Activated CD4-positive, alpha-beta memory T cell treated with anti-CD3 and anti-CD28 coated beads for 36 hours (primary cell): ENCODE measurements around the gene SH2D3C. TPM values are rescaled to one million over a fixed set of nuclear protein-coding genes. Genes with fewer than 3 reads are reported as not detected.

ENCODE experiments used
- CTCF ChIA-PET: fragments of 350-600 bp; sonication (Branson Sonifier 250); formaldehyde crosslinking; loops from one replicate; lab custom pipeline; 2021; ENCODE audit warnings: antibody characterized with exemption, inconsistent platforms; lab: Charles Lee
- POLR2A ChIA-PET: fragments of 350-600 bp; sonication (Branson Sonifier 250); formaldehyde crosslinking; loops from one replicate; lab custom pipeline; 2021; ENCODE audit warnings: antibody characterized with exemption; lab: Charles Lee
- DNase-seq: peaks from one replicate; pipeline ENCODE4 v3.0.0-alpha.2; 2020
- H3K27ac Mint-ChIP-seq: one replicate; pipeline ENCODE4 v1.8.0; 2021; ENCODE audit warnings: mixed read lengths
- H3K27me3 Mint-ChIP-seq: one replicate; pipeline ENCODE4 v1.8.0; 2021; ENCODE audit warnings: mixed read lengths
- H3K36me3 Mint-ChIP-seq: one replicate; pipeline ENCODE4 v1.8.0; 2021; ENCODE audit warnings: mixed read lengths
- H3K4me1 Mint-ChIP-seq: one replicate; pipeline ENCODE4 v1.8.0; 2021; ENCODE audit warnings: low read depth, mixed read lengths
- H3K4me3 Mint-ChIP-seq: one replicate; pipeline ENCODE4 v1.8.0; 2021; ENCODE audit warnings: mild to moderate bottlenecking, mixed read lengths
- H3K9me3 Mint-ChIP-seq: one replicate; pipeline ENCODE4 v1.8.0; 2021; ENCODE audit warnings: mixed read lengths
- intact Hi-C: fragments of 100-400 bp; cut with micrococcal nuclease; formaldehyde crosslinking; loops from one replicate; pipeline ENCODE4 v1.15.1; 2023
- total RNA-seq, 2 experiments: library from RNA; stranded (reverse); gene quantifications; one replicate each; pipeline ENCODE4 v1.2.3, GENCODE V29; 2021

Gene SH2D3C
- total RNA-seq, 2 experiments from 2014 or later, result 34.5 to 35.3 TPM

GRCh38 chr9:127803507-127804352, 25.3 kb upstream of the SH2D3C start:
- H3K36me3 Mint-ChIP-seq, result peaks cover 15% of the 10 kb centered on the region
- H3K27ac Mint-ChIP-seq, result peak overlapping the region; percentile 88
- CTCF ChIA-PET, result interaction anchor here (0.5 to 5.0 kb wide), 3 partner anchors 18 to 66 kb away, joined by 3 to 27 read pairs (median 3); partner anchors contain the start of gene CDK9
- intact Hi-C loops, result loop anchor here (2.0 kb wide), 1 partner anchor 33 kb away; no protein-coding TSS in a partner anchor
- H3K4me3 Mint-ChIP-seq, result peak overlapping the region; percentile 88
- no peaks in the 10 kb centered on the region for H3K27me3 Mint-ChIP-seq
- peaks cover 23% of the 10 kb centered on the region for H3K4me1 Mint-ChIP-seq
- DNase-seq, result peak; percentile 46
- POLR2A ChIA-PET, result interaction anchor here (0.9 to 2.7 kb wide), 3 partner anchors 11 to 69 kb away, joined by 3 to 11 read pairs (median 7); no protein-coding TSS in a partner anchor
- H3K9me3 Mint-ChIP-seq, result no peaks in the 10 kb centered on the region

GRCh38 chr9:127802576-127803443, 24.3 kb upstream of the SH2D3C start, which contains the start of gene FPGS:
TSS of gene FPGS (plus strand) at chr9:127802882. CDS start at chr9:127802925, 43 bp downstream.
- intact Hi-C loops, result loop anchor here (1.0 to 2.0 kb wide), 2 partner anchors 17 to 32 kb away; partner anchors contain the start of gene CDK9
- Mint-ChIP-seq H3K4me1 (peaks cover 24% of the 10 kb centered on the region), H3K36me3 (peaks cover 15% of the 10 kb centered on the region), H3K27me3 (no peaks in the 10 kb centered on the region), H3K4me3 (peak within 1 kb of the TSS; percentile 88), H3K27ac (peak within 1 kb of the TSS; percentile 88), H3K9me3 (no peaks in the 10 kb centered on the region)
- DNase-seq, result peak; percentile 91
- ChIA-PET CTCF (interaction anchor here (0.5 to 5.0 kb wide), 4 partner anchors 17 to 68 kb away, joined by 3 to 27 read pairs (median 8); partner anchors contain the start of genes CDK9 and TOR2A), POLR2A (interaction anchor here (0.9 to 2.7 kb wide), 4 partner anchors 10 to 68 kb away, joined by 3 to 11 read pairs (median 7); partner anchors contain the start of gene CDK9)

GRCh38 chr9:127801955-127802575, 23.6 kb upstream of the SH2D3C start:
- peaks cover 11% of the 10 kb centered on the region for H3K36me3 Mint-ChIP-seq
- POLR2A ChIA-PET, result interaction anchor here (1.1 to 2.7 kb wide), 3 partner anchors 10 to 31 kb away, joined by 7 to 11 read pairs (median 7); partner anchors contain the start of gene CDK9
- no peak for DNase-seq
- CTCF ChIA-PET, result interaction anchor here (2.2 to 5.0 kb wide), 2 partner anchors 67 to 68 kb away, joined by 12 to 27 read pairs; partner anchors contain the start of gene TOR2A
- H3K9me3 Mint-ChIP-seq, result no peaks in the 10 kb centered on the region
- H3K4me3 Mint-ChIP-seq, result peak overlapping the region; percentile 76
- intact Hi-C loops, result loop anchor here (1.0 to 2.0 kb wide), 2 partner anchors 16 to 31 kb away; partner anchors contain the start of gene CDK9
- peaks cover 30% of the 10 kb centered on the region for H3K4me1 Mint-ChIP-seq
- peak overlapping the region; percentile 68 for H3K27ac Mint-ChIP-seq
- H3K27me3 Mint-ChIP-seq, result no peaks in the 10 kb centered on the region

DNA sequence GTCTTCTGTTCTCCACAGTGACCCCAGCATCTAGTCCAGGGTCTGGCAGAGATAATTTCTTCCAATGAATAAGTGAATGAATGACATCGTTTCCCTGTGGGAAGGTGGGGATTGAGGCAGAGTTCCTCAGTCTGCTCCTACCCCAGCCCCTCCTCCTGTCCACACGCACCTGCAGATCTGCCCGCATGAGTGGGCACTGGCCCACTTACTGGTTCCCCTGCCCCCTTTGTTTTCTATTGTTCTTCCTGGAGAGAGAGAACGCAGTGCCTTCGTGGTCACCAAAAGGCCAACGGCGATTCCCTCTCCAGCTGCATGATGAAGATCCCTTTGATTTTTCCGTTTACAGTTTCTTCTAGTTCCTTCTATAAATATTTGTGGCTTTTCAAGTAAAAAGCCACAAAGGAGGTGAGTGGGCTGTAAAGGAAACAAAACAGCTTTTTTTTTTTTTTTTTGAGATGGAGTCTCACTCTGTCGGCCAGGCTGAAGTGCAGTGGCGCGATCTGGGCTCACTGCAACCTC, 18.4 kb upstream of the SH2D3C start:
- ChIA-PET POLR2A (interaction anchor here (0.6 to 1.9 kb wide), 3 partner anchors 8 to 32 kb away, joined by 3 to 7 read pairs (median 3); partner anchors contain the start of gene CDK9), CTCF (interaction anchor here (0.9 to 2.3 kb wide), 4 partner anchors 9 to 237 kb away, joined by 3 to 4 read pairs (median 3); partner anchors contain the start of gene CDK9)
- Mint-ChIP-seq H3K27me3 (no peaks in the 10 kb centered on the region), H3K4me3 (peak overlapping the region; percentile 18), H3K27ac (peak overlapping the region; percentile 21), H3K36me3 (peaks cover 4% of the 10 kb centered on the region), H3K4me1 (peaks cover 29% of the 10 kb centered on the region), H3K9me3 (no peaks in the 10 kb centered on the region)
- intact Hi-C loops, result no loop called here
- DNase-seq, result no peak

GRCh38 chr9:127796225-127796813, 17.9 kb upstream of the SH2D3C start:
- Mint-ChIP-seq H3K27ac (peak overlapping the region; percentile 21), H3K36me3 (peaks cover 6% of the 10 kb centered on the region), H3K4me3 (peak overlapping the region; percentile 18), H3K9me3 (no peaks in the 10 kb centered on the region), H3K27me3 (no peaks in the 10 kb centered on the region), H3K4me1 (peaks cover 27% of the 10 kb centered on the region)
- POLR2A ChIA-PET, result interaction anchor here (0.6 to 1.9 kb wide), 2 partner anchors 10 to 32 kb away, joined by 3 to 7 read pairs; partner anchors contain the start of gene CDK9
- CTCF ChIA-PET, result interaction anchor here (2.3 kb wide), 1 partner anchor 9 kb away, joined by 4 read pairs; no protein-coding TSS in a partner anchor
- no peak for DNase-seq
- intact Hi-C loops, result no loop called here

DNA sequence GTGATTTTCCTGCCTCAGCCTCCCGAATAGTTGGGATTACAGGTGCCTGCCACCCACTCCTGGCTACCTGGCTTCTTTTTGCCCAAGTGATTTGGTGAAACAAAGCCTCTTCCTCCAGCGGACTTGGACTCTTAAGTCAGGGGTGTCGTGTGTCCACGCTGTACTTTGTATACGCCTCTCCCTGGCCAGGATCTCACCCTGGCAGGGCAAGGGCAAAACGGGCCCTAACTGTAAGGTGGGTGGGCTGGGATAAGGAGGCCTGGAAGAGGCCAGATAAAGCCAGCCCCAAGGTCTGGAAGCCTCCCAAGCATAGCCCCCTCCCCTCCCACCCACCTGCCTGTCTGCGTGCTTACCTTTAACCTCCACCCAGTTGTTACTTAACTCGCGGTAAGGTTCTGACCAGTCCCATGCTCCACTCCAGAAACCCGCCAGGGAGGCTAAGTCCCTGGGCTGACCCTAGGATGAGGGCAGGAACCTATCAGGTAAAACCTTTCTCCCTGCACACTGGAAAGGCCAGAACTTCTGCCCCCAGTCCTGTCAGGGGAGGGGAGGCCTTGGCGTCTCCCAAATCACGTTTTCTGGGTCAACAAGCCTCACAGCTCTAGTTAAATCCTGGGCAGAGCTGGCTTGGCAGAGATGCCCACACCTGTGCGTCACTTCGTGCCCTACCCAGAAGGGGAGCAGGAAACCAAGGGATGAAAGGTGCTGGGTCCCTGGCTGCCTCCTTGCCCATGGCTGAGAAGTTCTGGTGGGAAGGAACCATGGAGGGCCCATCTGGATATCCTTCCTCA, 15.7 kb upstream of the SH2D3C start:
- Mint-ChIP-seq H3K9me3 (no peaks in the 10 kb centered on the region), H3K36me3 (peaks cover 22% of the 10 kb centered on the region), H3K4me3 (no peak overlapping the region), H3K4me1 (peaks cover 34% of the 10 kb centered on the region), H3K27me3 (no peaks in the 10 kb centered on the region), H3K27ac (peak overlapping the region; percentile 5)
- POLR2A ChIA-PET, result no interaction called here
- intact Hi-C loops, result no loop called here
- CTCF ChIA-PET, result interaction anchor here (0.5 kb wide), 1 partner anchor 12 kb away, joined by 4 read pairs; no protein-coding TSS in a partner anchor
- no peak for DNase-seq

- intact Hi-C loops, result no loop called here
- Mint-ChIP-seq H3K27ac (no peak overlapping the region), H3K4me1 (peaks cover 43% of the 10 kb centered on the region), H3K4me3 (no peak overlapping the region), H3K9me3 (no peaks in the 10 kb centered on the region), H3K27me3 (no peaks in the 10 kb centered on the region), H3K36me3 (peaks cover 31% of the 10 kb centered on the region)
- ChIA-PET CTCF (interaction anchor here (0.5 to 1.8 kb wide), 3 partner anchors 13 to 77 kb away, joined by 3 to 11 read pairs (median 4); no protein-coding TSS in a partner anchor), POLR2A (interaction anchor here (0.6 to 2.2 kb wide), 5 partner anchors 10 to 218 kb away, joined by 3 to 11 read pairs (median 3); partner anchors contain the start of genes FPGS and SH2D3C)
- DNase-seq, result no peak
Measured at GRCh38 chr9:127793093-127793708, 14.7 kb upstream of the SH2D3C start.

DNA sequence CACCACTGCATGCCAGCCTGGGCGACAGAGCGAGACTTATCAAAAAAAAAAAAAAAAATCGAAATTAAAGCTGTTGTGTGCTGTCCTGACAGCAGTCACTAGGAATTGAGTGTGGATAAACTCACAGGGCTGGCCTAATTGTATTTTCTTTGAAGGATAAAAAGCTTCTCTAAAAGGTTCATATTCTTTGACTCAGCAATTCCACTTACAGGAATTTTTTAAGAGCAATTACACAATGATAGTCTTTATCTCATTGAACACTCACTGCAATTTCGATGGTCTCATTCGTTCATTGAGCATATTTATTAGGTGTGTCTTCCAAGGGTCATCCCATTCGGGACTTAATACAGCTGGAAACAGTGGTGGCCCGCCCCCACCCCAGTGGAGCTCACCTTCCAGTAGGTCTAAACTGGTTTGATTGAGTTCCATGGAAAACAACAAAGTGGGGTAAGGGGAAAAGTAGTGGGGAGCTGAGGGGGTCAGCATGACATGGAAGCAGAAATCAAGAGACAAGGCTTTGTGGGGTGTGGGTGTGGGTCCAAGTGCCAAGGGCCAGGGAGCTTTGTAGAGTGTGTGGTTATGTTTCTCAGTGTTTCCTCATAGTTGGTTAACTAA, 14.1 kb upstream of the SH2D3C start:
- Mint-ChIP-seq H3K9me3 (no peaks in the 10 kb centered on the region), H3K27me3 (no peaks in the 10 kb centered on the region), H3K4me1 (peaks cover 45% of the 10 kb centered on the region), H3K4me3 (no peak overlapping the region), H3K36me3 (peaks cover 37% of the 10 kb centered on the region), H3K27ac (no peak overlapping the region)
- intact Hi-C loops, result no loop called here
- POLR2A ChIA-PET, result interaction anchor here (0.7 to 2.2 kb wide), 4 partner anchors 8 to 55 kb away, joined by 3 to 11 read pairs (median 6); partner anchors contain the start of genes FPGS and SH2D3C
- CTCF ChIA-PET, result interaction anchor here (0.8 to 1.8 kb wide), 3 partner anchors 9 to 77 kb away, joined by 3 to 11 read pairs (median 4); no protein-coding TSS in a partner anchor
- DNase-seq, result no peak

GRCh38 chr9:127791085-127791484, 12.6 kb upstream of the SH2D3C start:
- H3K4me3 Mint-ChIP-seq, result no peak overlapping the region
- H3K36me3 Mint-ChIP-seq, result peaks cover 49% of the 10 kb centered on the region
- no peaks in the 10 kb centered on the region for H3K27me3 Mint-ChIP-seq
- ChIA-PET POLR2A (interaction anchor here (2.2 kb wide), 1 partner anchor 12 kb away, joined by 7 read pairs; the partner anchor contains the start of gene SH2D3C), CTCF (interaction anchor here (1.3 to 1.4 kb wide), 2 partner anchors 56 to 79 kb away, joined by 5 to 6 read pairs; partner anchors contain the start of gene TOR2A)
- H3K9me3 Mint-ChIP-seq, result no peaks in the 10 kb centered on the region
- peak overlapping the region; percentile 13 for H3K27ac Mint-ChIP-seq
- no peak for DNase-seq
- peaks cover 43% of the 10 kb centered on the region for H3K4me1 Mint-ChIP-seq
- intact Hi-C loops, result no loop called here
